HFFc6 (cell line): ENCODE measurements around the gene PSPC1. TPM values are rescaled to one million over a fixed set of nuclear protein-coding genes. Genes with fewer than 3 reads are reported as not detected.
"Not testable (repeated sequence)": the region's sequence is repeated elsewhere in the genome, so short reads cannot be mapped to it uniquely, and the experiment has no call there.

Experiments used
- DNase-seq: peaks from one replicate; pipeline ENCODE4 v3.0.0-alpha.2; 2018
- H3K27ac Mint-ChIP-seq: 2 replicates; pipeline ENCODE4 v1.8.0; 2020; ENCODE audit warnings: mild to moderate bottlenecking, mixed read lengths
- H3K27me3 Mint-ChIP-seq: 2 replicates; pipeline ENCODE4 v1.8.0; 2021; ENCODE audit warnings: mild to moderate bottlenecking, moderate library complexity, mixed read lengths; ENCODE audit not compliant: insufficient read depth
- H3K36me3 Mint-ChIP-seq: 2 replicates; pipeline ENCODE4 v1.8.0; 2021; ENCODE audit warnings: low read depth, mixed read lengths
- H3K4me1 Mint-ChIP-seq: 2 replicates; pipeline ENCODE4 v1.8.0; 2020; ENCODE audit warnings: low read depth, mixed read lengths
- H3K4me3 Mint-ChIP-seq: 2 replicates; pipeline ENCODE4 v1.8.0; 2020; ENCODE audit warnings: mild to moderate bottlenecking, moderate library complexity, mixed read lengths
- H3K9me3 Mint-ChIP-seq: 2 replicates; pipeline ENCODE4 v1.8.0; 2020; ENCODE audit warnings: mild to moderate bottlenecking, mixed read lengths
- CTCF ChIP-seq: fragments of 200-600 bp; sonication (generic); IDR thresholded peaks from 2 replicates; pipeline ENCODE4 v1.5.0; 2021; ENCODE audit warnings: antibody characterized with exemption, mild to moderate bottlenecking
- total RNA-seq, 6 experiments: library from RNA; stranded (reverse); fragmentation: NEBNext Ultra II Directional; extraction: Animal tissue kit (Norgen Biotek cat#: 25700); gene quantifications; 2 replicates in 1 of 6; 3 replicates in 5 of 6; pipeline ENCODE4 v1.2.3, GENCODE V29; 2021

Gene PSPC1
- total RNA-seq, 6 experiments from 2014 or later: 35.7 to 41.0 (median 40.0) TPM

- Mint-ChIP-seq H3K4me1 (peaks cover 27% of the 10 kb centered on the region), H3K27ac (peak overlapping the region; percentile 14; the same call in 1 of the 2 replicates)
- not testable (repeated sequence) for H3K36me3 Mint-ChIP-seq, H3K27me3 Mint-ChIP-seq, DNase-seq, H3K4me3 Mint-ChIP-seq, H3K9me3 Mint-ChIP-seq
These were observed 81.1 kb downstream of the PSPC1 start for GRCh38 chr13:19701619-19702018.

GRCh38 chr13:19700963-19701362 is 81.8 kb downstream of the PSPC1 start:
- H3K36me3 Mint-ChIP-seq, H3K27me3 Mint-ChIP-seq, H3K4me3 Mint-ChIP-seq, H3K9me3 Mint-ChIP-seq, H3K27ac Mint-ChIP-seq, DNase-seq: not testable (repeated sequence)
- peaks cover 27% of the 10 kb centered on the region for H3K4me1 Mint-ChIP-seq

GRCh38 chr13:19695829-19696228 is 86.9 kb downstream of the PSPC1 start:
- Mint-ChIP-seq H3K9me3 (no peaks in the 10 kb centered on the region), H3K4me3 (no peak overlapping the region), H3K27me3 (peaks cover 5% of the 10 kb centered on the region), H3K4me1 (peaks cover 38% of the 10 kb centered on the region), H3K27ac (no peak overlapping the region), H3K36me3 (peaks cover 20% of the 10 kb centered on the region)
- no peak for TF ChIP-seq CTCF
- no peak for DNase-seq

- DNase-seq: no peak
- peaks cover 36% of the 10 kb centered on the region for H3K4me1 Mint-ChIP-seq
- peaks cover 20% of the 10 kb centered on the region for H3K36me3 Mint-ChIP-seq
- no peak for TF ChIP-seq CTCF
- peaks cover 5% of the 10 kb centered on the region for H3K27me3 Mint-ChIP-seq
- H3K27ac Mint-ChIP-seq: no peak overlapping the region; the same call in 1 of the 2 replicates
- no peak overlapping the region for H3K4me3 Mint-ChIP-seq
- no peaks in the 10 kb centered on the region for H3K9me3 Mint-ChIP-seq
These were observed 87.3 kb downstream of the PSPC1 start for GRCh38 chr13:19695428-19695827.

- H3K4me3 Mint-ChIP-seq, DNase-seq: not testable (repeated sequence)
- peaks cover 28% of the 10 kb centered on the region for H3K4me1 Mint-ChIP-seq
These were observed 91.3 kb downstream of the PSPC1 start for GRCh38 chr13:19691447-19691846.

GRCh38 chr13:19685437-19685836 is 97.3 kb downstream of the PSPC1 start:
- TF ChIP-seq CTCF: no peak
- peaks cover 4% of the 10 kb centered on the region for H3K36me3 Mint-ChIP-seq
- no peak for DNase-seq
- no peaks in the 10 kb centered on the region for H3K9me3 Mint-ChIP-seq
- no peaks in the 10 kb centered on the region for H3K27me3 Mint-ChIP-seq
- H3K4me1 Mint-ChIP-seq: peaks cover 22% of the 10 kb centered on the region
- H3K27ac Mint-ChIP-seq: no peak overlapping the region; the same call in 1 of the 2 replicates
- no peak overlapping the region for H3K4me3 Mint-ChIP-seq

More at GRCh38 chr13:19691447-19691846, 91.3 kb downstream of the PSPC1 start:
- not testable (repeated sequence) for H3K27me3 Mint-ChIP-seq, H3K27ac Mint-ChIP-seq, H3K9me3 Mint-ChIP-seq
- peaks cover 20% of the 10 kb centered on the region for H3K36me3 Mint-ChIP-seq

- no peak for DNase-seq
- Mint-ChIP-seq H3K4me1 (peaks cover 24% of the 10 kb centered on the region), H3K27me3 (no peaks in the 10 kb centered on the region)
These were observed 97.7 kb downstream of the PSPC1 start for GRCh38 chr13:19685034-19685433.

More at GRCh38 chr13:19685034-19685433, 97.7 kb downstream of the PSPC1 start:
- Mint-ChIP-seq H3K27ac (no peak overlapping the region; the same call in 1 of the 2 replicates), H3K9me3 (no peaks in the 10 kb centered on the region), H3K4me3 (no peak overlapping the region), H3K36me3 (peaks cover 4% of the 10 kb centered on the region)
- TF ChIP-seq CTCF: no peak
